Esophagus muscularis mucosa (tissue), 4 donors: Measurements from ENCODE around the gene TTYH1. TPM values are rescaled to one million over a fixed set of nuclear protein-coding genes. Genes with fewer than 3 reads are reported as not detected.

Experiments
- DNase-seq: peaks from one replicate; pipeline ENCODE4 v3.0.0-alpha.2; 2017; ENCODE audit errors: extremely low spot score
- H3K27ac ChIP-seq, 4 donors: fragments of 200-600 bp; sonication (generic); replicated peaks in 1 of 4; 1 replicate in 3 of 4; 2 replicates in 1 of 4; pipeline ENCODE4 v1.5.1; 2016 to 2019; ENCODE audit warnings: mild to moderate bottlenecking in 1 of 4
- H3K27me3 ChIP-seq, 4 donors: fragments of 200-600 bp; sonication (generic); one replicate each; pipeline versions ENCODE4 v1.5.1 to v1.6.0; 2016 to 2019
- H3K36me3 ChIP-seq, 4 donors: fragments of 200-600 bp; sonication (generic); one replicate each; pipeline ENCODE4 v1.5.1; 2016 to 2019
- H3K4me1 ChIP-seq, 4 donors: fragments of 200-600 bp; sonication (generic); one replicate each; pipeline ENCODE4 v1.5.1; 2016 to 2019
- H3K4me3 ChIP-seq, 4 donors: fragments of 200-600 bp; sonication (generic); 1 replicate in 2 of 4; 2 replicates in 2 of 4; pipeline ENCODE4 v1.5.1; 2016 to 2019; ENCODE audit warnings: mild to moderate bottlenecking in 4 of 4, moderate library complexity in 1 of 4
- H3K9me3 ChIP-seq, 4 donors: fragments of 200-600 bp; sonication (generic); 1 replicate in 3 of 4; 2 replicates in 1 of 4; pipeline ENCODE4 v1.5.1; 2016 to 2019
- CTCF ChIP-seq, 3 experiments: fragments of 200-600 bp in 2 of 3; fragments of 450-650 bp in 1 of 3; sonication (generic) in 2 of 3; IDR thresholded peaks; one replicate each; pipeline ENCODE4 v1.5.1; 2017 to 2019; ENCODE audit warnings: antibody characterized with exemption in 3 of 3, mild to moderate bottlenecking in 2 of 3, moderate library complexity in 1 of 3
- EP300 ChIP-seq: sonication (generic); formaldehyde crosslinking; IDR thresholded peaks from one replicate; pipeline ENCODE4 v1.6.1; 2017; ENCODE audit warnings: antibody characterized with exemption
- POLR2A ChIP-seq: fragments of 450-650 bp; IDR thresholded peaks from one replicate; pipeline ENCODE4 v1.6.1; 2017; ENCODE audit warnings: antibody characterized with exemption, moderate library complexity, mild to moderate bottlenecking, low read depth
- POLR2AphosphoS5 ChIP-seq, 2 donors: sonication (generic); formaldehyde crosslinking; IDR thresholded peaks; one replicate each; pipeline ENCODE4 v1.6.1; 2017; ENCODE audit warnings: antibody characterized with exemption in 2 of 2
- WGBS: methylation state at CpG from one replicate; pipeline ENCODE4 v1.1.5; 2018; 5-methylcytosine and 5-hydroxymethylcytosine counted together
- intact Hi-C: fragments of 100-400 bp; cut with DNase I; formaldehyde crosslinking; loops from one replicate; pipeline ENCODE4 v1.15.1; 2023
- total RNA-seq, 4 donors: library from RNA; depleted of rRNA; stranded (reverse); fragments of >200 nt; gene quantifications; one replicate each; pipeline versions ENCODE4 v1.1.0 to v1.2.1, GENCODE V29; 2016

TTYH1 gene
- total RNA-seq, 4 donors from 2014 or later, result 0.83 to 8.0 (median 5.6) TPM

GRCh38 chr19:54451997-54452396 lies 36.7 kb downstream of the TTYH1 start:
- H3K4me1 ChIP-seq, result peaks cover 32 to 58% (median 50%) of the 10 kb centered on the region in 4 donors
- WGBS, result 82% methylated on average over 11 of the region's 11 CpGs

GRCh38 chr19:54452626-54453025 lies 37.4 kb downstream of the TTYH1 start:
- peaks cover 59 to 71% (median 69%) of the 10 kb centered on the region in 4 donors for H3K36me3 ChIP-seq
- H3K4me3 ChIP-seq, result no peak overlapping the region
- H3K9me3 ChIP-seq, result no peaks in the 10 kb centered on the region
- TF ChIP-seq EP300, result no peak
- no peak for TF ChIP-seq POLR2AphosphoS5 (IDR thresholded peaks at IDR 0.05)
- no peak for TF ChIP-seq CTCF (IDR thresholded peaks at IDR 0.05)
- no peak for TF ChIP-seq POLR2A
- 82% methylated on average over 6 of the region's 11 CpGs for WGBS
- peaks cover 26 to 52% (median 44%) of the 10 kb centered on the region in 4 donors for H3K4me1 ChIP-seq
- H3K27ac ChIP-seq, result no peak overlapping the region
- no peak for DNase-seq
- H3K27me3 ChIP-seq, result no peaks in the 10 kb centered on the region
- intact Hi-C loops, result no loop called here

More at GRCh38 chr19:54451997-54452396, 36.7 kb downstream of the TTYH1 start:
- Histone ChIP-seq H3K9me3 (no peaks in the 10 kb centered on the region), H3K36me3 (peaks cover 53 to 64% (median 62%) of the 10 kb centered on the region in 4 donors), H3K4me3 (no peak overlapping the region), H3K27me3 (no peaks in the 10 kb centered on the region), H3K27ac (no peak overlapping the region)
- TF ChIP-seq EP300 (no peak), POLR2AphosphoS5 (IDR thresholded peaks at IDR 0.05) (no peak), POLR2A (no peak), CTCF (IDR thresholded peaks at IDR 0.05) (no peak)
- intact Hi-C loops, result no loop called here
- no peak for DNase-seq

GRCh38 chr19:54453921-54454780 lies 38.9 kb downstream of the TTYH1 start:
- Histone ChIP-seq H3K4me3 (no peak overlapping the region), H3K4me1 (peaks cover 23 to 51% (median 43%) of the 10 kb centered on the region in 4 donors), H3K36me3 (peaks cover 75 to 86% (median 84%) of the 10 kb centered on the region in 4 donors), H3K9me3 (no peaks in the 10 kb centered on the region), H3K27ac (no peak overlapping the region), H3K27me3 (no peaks in the 10 kb centered on the region)
- no peak for DNase-seq
- TF ChIP-seq POLR2AphosphoS5 (IDR thresholded peaks at IDR 0.05) (no peak), CTCF (IDR thresholded peaks at IDR 0.05) (no peak), POLR2A (no peak), EP300 (no peak)
- intact Hi-C loops, result no loop called here
- WGBS, result 86% methylated on average over 23 of the region's 31 CpGs

- no peak for TF ChIP-seq POLR2AphosphoS5 (IDR thresholded peaks at IDR 0.05)
- no peak for TF ChIP-seq POLR2A
- TF ChIP-seq CTCF (IDR thresholded peaks at IDR 0.05), result no peak
- TF ChIP-seq EP300, result no peak
- H3K9me3 ChIP-seq, result no peaks in the 10 kb centered on the region
- DNase-seq, result no peak
- no peaks in the 10 kb centered on the region for H3K27me3 ChIP-seq
- no peak overlapping the region for H3K4me3 ChIP-seq
- H3K36me3 ChIP-seq, result peaks cover 81 to 95% (median 93%) of the 10 kb centered on the region in 4 donors
- 92% methylated on average over 28 of the region's 33 CpGs for WGBS
- H3K27ac ChIP-seq, result no peak overlapping the region
- intact Hi-C loops, result no loop called here
- H3K4me1 ChIP-seq, result peaks cover 26 to 55% (median 48%) of the 10 kb centered on the region in 4 donors
Measured at GRCh38 chr19:54454781-54455675, 39.8 kb downstream of the TTYH1 start.
